Psoas muscle (tissue), 8 donors: ENCODE measurements around the gene MEX3A. TPM values are rescaled to one million over a fixed set of nuclear protein-coding genes. Genes with fewer than 3 reads are reported as not detected.

ENCODE experiments used
- ATAC-seq, 4 donors: fragments of 200-7000 bp; cut with Tn5 transposase; one replicate each; pipeline ENCODE4 v1.9.1; 2020; ENCODE audit warnings: moderate library complexity in 3 of 4, mild to moderate bottlenecking in 2 of 4
- DNase-seq, 2 donors: peaks; one replicate each; pipeline ENCODE4 v3.0.0-alpha.2; 2020
- H3K27ac ChIP-seq: fragments of 200-600 bp; one replicate; pipeline ENCODE4 v1.8.0; 2022
- H3K27me3 ChIP-seq, 3 donors: fragments of 200-600 bp in 1 of 3; one replicate each; pipeline versions ENCODE4 v1.6.1 to v1.8.0; 2013 to 2022; ENCODE audit warnings: low read length in 2 of 3, mild to moderate bottlenecking in 2 of 3, moderate library complexity in 1 of 3; ENCODE audit not compliant: insufficient read depth in 3 of 3
- H3K36me3 ChIP-seq, 2 donors: fragments of 200-600 bp in 1 of 2; one replicate each; pipeline versions ENCODE4 v1.6.1 to v1.8.0; 2013 to 2022; ENCODE audit warnings: low read depth in 1 of 2, mild to moderate bottlenecking in 1 of 2, moderate library complexity in 1 of 2; ENCODE audit not compliant: insufficient read depth in 1 of 2
- H3K4me1 ChIP-seq: fragments of 200-600 bp; one replicate; pipeline ENCODE4 v1.8.0; 2022
- H3K4me3 ChIP-seq: fragments of 200-600 bp; one replicate; pipeline ENCODE4 v1.8.0; 2022; ENCODE audit warnings: mild to moderate bottlenecking
- H3K9me3 ChIP-seq: fragments of 200-600 bp; one replicate; pipeline ENCODE4 v1.8.0; 2022
- CTCF ChIP-seq: fragments of 200-600 bp; IDR thresholded peaks from one replicate; pipeline ENCODE4 v1.8.0; 2022; ENCODE audit warnings: antibody characterized with exemption
- WGBS, 3 donors: extraction: QIAGEN DNeasy Blood & Tissue Kit; methylation state at CpG; one replicate each; pipeline versions ENCODE4 v1.1.6 to v1.1.7; 2013; 5-methylcytosine and 5-hydroxymethylcytosine counted together
- intact Hi-C, 2 donors: fragments of 100-400 bp; cut with DNase I; formaldehyde crosslinking; loops; one replicate each; pipeline versions ENCODE4 v1.11.0 to v1.14.2; 2022
- polyA plus RNA-seq, 3 donors: library from polyadenylated mRNA; stranded (reverse); fragments of 200-250 nt; gene quantifications; one replicate each; pipeline ENCODE4 v1.2.3, GENCODE V29; 2013
- total RNA-seq, 4 donors: library from RNA; stranded (reverse); fragmentation: NEBNext Ultra II Directional in 2 of 4; extraction: Animal tissue kit (Norgen Biotek cat#: 25700) in 2 of 4; gene quantifications; one replicate each; pipeline versions ENCODE4 v1.2.1 to v1.2.4, GENCODE V29; 2021 to 2023
- donor health status: healthy with polysubstance abuse.
- donor health status: DM: no; HTN: no; CAD: no; lungs with moderate emphysema.
- donor health status: Bipolar disorder and iron deficiency.
- donor health status: healthy.
- donor health status: DM: yes; HTN: yes; CAD: no.
- donor health status: DM: no; HTN: no; CAD: no.
- donor health status: DM: no; HTN: no; CAD: no.
- donor health status: DM: yes; HTN: yes; CAD: no.

The MEX3A gene
- total and polyA plus RNA-seq, 7 donors, result 0.06 to 0.42 (median 0.13) TPM

- ATAC-seq (peak; percentile 0 to 22 (median 15)), DNase-seq (peak; percentile 67 to 75)
- 1 to 3% (median 2%) methylated on average over 40 to 63 of the region's 63 CpGs for WGBS, 3 donors
- peak overlapping the region; percentile 96 for H3K27ac ChIP-seq
- peaks cover 28% of the 10 kb centered on the region for H3K4me1 ChIP-seq
- H3K27me3 ChIP-seq, result no peaks in the 10 kb centered on the region
- TF ChIP-seq CTCF, result no peak
- intact Hi-C loops, result no loop called here
- H3K36me3 ChIP-seq, result peaks cover 0 to 49% of the 10 kb centered on the region in 2 donors
- peak overlapping the region; percentile 97 for H3K4me3 ChIP-seq
- no peaks in the 10 kb centered on the region for H3K9me3 ChIP-seq
Measured at GRCh38 chr1:156052862-156053767, 29.1 kb downstream of the MEX3A start.

- intact Hi-C loops, result no loop called here
- no peaks in the 10 kb centered on the region for H3K9me3 ChIP-seq
- no peak for TF ChIP-seq CTCF
- H3K4me3 ChIP-seq, result no peak overlapping the region
- H3K36me3 ChIP-seq, result peaks cover 0 to 51% of the 10 kb centered on the region in 2 donors
- WGBS, 3 donors, result 77 to 88% (median 85%) methylated on average over 4 to 7 of the region's 7 CpGs
- DNase-seq (peak in 1 of 2 donors; percentile 39), ATAC-seq (no peak)
- H3K4me1 ChIP-seq, result peaks cover 28% of the 10 kb centered on the region
- peak overlapping the region; percentile 46 for H3K27ac ChIP-seq
- H3K27me3 ChIP-seq, result no peaks in the 10 kb centered on the region
Measured at GRCh38 chr1:156051011-156051725, 31.1 kb downstream of the MEX3A start.

GRCh38 chr1:156050376-156050775, 31.9 kb downstream of the MEX3A start:
- no peak for ATAC-seq
- 33 to 41% (median 39%) methylated on average over 4 of the region's 4 CpGs for WGBS, 3 donors

GRCh38 chr1:156048663-156049258, 33.5 kb downstream of the MEX3A start:
- 86 to 94% (median 89%) methylated on average over 3 of the region's 3 CpGs for WGBS, 3 donors
- Histone ChIP-seq H3K9me3 (no peaks in the 10 kb centered on the region), H3K4me1 (peaks cover 20% of the 10 kb centered on the region), H3K36me3 (peaks cover 0 to 66% of the 10 kb centered on the region in 2 donors), H3K27ac (no peak overlapping the region), H3K4me3 (no peak overlapping the region), H3K27me3 (no peaks in the 10 kb centered on the region)
- TF ChIP-seq CTCF, result no peak
- intact Hi-C loops, result no loop called here
- ATAC-seq (no peak), DNase-seq (peak in 1 of 2 donors; percentile 9)

More at GRCh38 chr1:156050376-156050775, 31.9 kb downstream of the MEX3A start:
- no peaks in the 10 kb centered on the region for H3K27me3 ChIP-seq
- no peak overlapping the region for H3K4me3 ChIP-seq
- DNase-seq, result peak; percentile 23 to 55
- H3K4me1 ChIP-seq, result peaks cover 22% of the 10 kb centered on the region
- H3K36me3 ChIP-seq, result peaks cover 0 to 50% of the 10 kb centered on the region in 2 donors
- TF ChIP-seq CTCF, result no peak
- no peaks in the 10 kb centered on the region for H3K9me3 ChIP-seq
- H3K27ac ChIP-seq, result peak overlapping the region; percentile 46
- intact Hi-C loops, result no loop called here
